ENCODE results near the gene TSPAN31.

The TSPAN31 gene

GRCh38 chr12:57750561-57751431 lies 6.0 kb downstream of the TSPAN31 start:
- H3K4me3 Mint-ChIP-seq: peak overlapping the region; percentile 96
- no peaks in the 10 kb centered on the region for H3K9me3 Mint-ChIP-seq
- peaks cover 49% of the 10 kb centered on the region for H3K36me3 Mint-ChIP-seq (ENCODE audit: low read depth)
- no peak for ATAC-seq
- no peak for DNase-seq
- H3K27ac Mint-ChIP-seq: peak overlapping the region; percentile 96
- peaks cover 3% of the 10 kb centered on the region for H3K27me3 Mint-ChIP-seq
- peaks cover 61% of the 10 kb centered on the region for H3K4me1 Mint-ChIP-seq

- ATAC-seq (no peak), DNase-seq (no peak)
- H3K4me3 Mint-ChIP-seq: peak overlapping the region; percentile 96
- peaks cover 3% of the 10 kb centered on the region for H3K27me3 Mint-ChIP-seq
- H3K36me3 Mint-ChIP-seq (ENCODE audit: low read depth): peaks cover 43% of the 10 kb centered on the region
- H3K9me3 Mint-ChIP-seq: no peaks in the 10 kb centered on the region
- H3K27ac Mint-ChIP-seq: peak overlapping the region; percentile 96
- peaks cover 60% of the 10 kb centered on the region for H3K4me1 Mint-ChIP-seq
These were observed 6.6 kb downstream of the TSPAN31 start for GRCh38 chr12:57751432-57751787.

- Mint-ChIP-seq H3K27ac (peak within 1 kb of the TSS; percentile 96), H3K27me3 (peaks cover 3% of the 10 kb centered on the region), H3K36me3 (ENCODE audit: low read depth) (peaks cover 41% of the 10 kb centered on the region), H3K4me3 (peak within 1 kb of the TSS; percentile 96), H3K4me1 (peaks cover 65% of the 10 kb centered on the region), H3K9me3 (no peaks in the 10 kb centered on the region)
- DNase-seq: peak; percentile 98
- ATAC-seq: peak; percentile 77
These were observed 7.2 kb downstream of the TSPAN31 start, which contains the start of gene CDK4 for GRCh38 chr12:57751788-57752667. CDK4 (minus strand) TSS chr12:57752310; CDS start chr12:57751717, 593 bp downstream.

GRCh38 chr12:57752668-57753000 lies 7.8 kb downstream of the TSPAN31 start:
- H3K4me3 Mint-ChIP-seq: peak overlapping the region; percentile 96
- H3K36me3 Mint-ChIP-seq (ENCODE audit: low read depth): peaks cover 36% of the 10 kb centered on the region
- no peaks in the 10 kb centered on the region for H3K9me3 Mint-ChIP-seq
- DNase-seq: no peak
- ATAC-seq: no peak
- peaks cover 66% of the 10 kb centered on the region for H3K4me1 Mint-ChIP-seq
- peaks cover 3% of the 10 kb centered on the region for H3K27me3 Mint-ChIP-seq
- H3K27ac Mint-ChIP-seq: peak overlapping the region; percentile 96

- Mint-ChIP-seq H3K36me3 (ENCODE audit: low read depth) (peaks cover 34% of the 10 kb centered on the region), H3K27ac (peak overlapping the region; percentile 21), H3K27me3 (peaks cover 3% of the 10 kb centered on the region), H3K4me1 (peaks cover 62% of the 10 kb centered on the region), H3K9me3 (no peaks in the 10 kb centered on the region), H3K4me3 (peak overlapping the region; percentile 80)
- ATAC-seq: no peak
- no peak for DNase-seq
These were observed 9.0 kb downstream of the TSPAN31 start for GRCh38 chr12:57753756-57754337.

- Mint-ChIP-seq H3K27ac (peak within 1 kb of the TSS; percentile 21), H3K9me3 (no peaks in the 10 kb centered on the region), H3K4me1 (peaks cover 61% of the 10 kb centered on the region), H3K27me3 (peaks cover 3% of the 10 kb centered on the region), H3K4me3 (peak within 1 kb of the TSS; percentile 80), H3K36me3 (ENCODE audit: low read depth) (peaks cover 29% of the 10 kb centered on the region)
- peak; percentile 84 for DNase-seq
- ATAC-seq: peak; percentile 53
These were observed 9.8 kb downstream of the TSPAN31 start, which contains the start of gene MARCHF9 for GRCh38 chr12:57754411-57755193. MARCHF9 (plus strand) TSS chr12:57755103; CDS start chr12:57755529, 426 bp downstream.

- H3K36me3 Mint-ChIP-seq (ENCODE audit: low read depth): peaks cover 29% of the 10 kb centered on the region
- peaks cover 64% of the 10 kb centered on the region for H3K4me1 Mint-ChIP-seq
- H3K4me3 Mint-ChIP-seq: no peak overlapping the region
- no peaks in the 10 kb centered on the region for H3K9me3 Mint-ChIP-seq
- peaks cover 3% of the 10 kb centered on the region for H3K27me3 Mint-ChIP-seq
- H3K27ac Mint-ChIP-seq: no peak overlapping the region
- no peak for DNase-seq
- no peak for ATAC-seq
These were observed 10.3 kb downstream of the TSPAN31 start for GRCh38 chr12:57755194-57755453.

GRCh38 chr12:57755454-57756372 lies 10.9 kb downstream of the TSPAN31 start:
- Mint-ChIP-seq H3K36me3 (ENCODE audit: low read depth) (peaks cover 23% of the 10 kb centered on the region), H3K4me1 (peaks cover 59% of the 10 kb centered on the region), H3K4me3 (peak overlapping the region; percentile 79), H3K27ac (peak overlapping the region; percentile 65), H3K9me3 (no peaks in the 10 kb centered on the region), H3K27me3 (peaks cover 3% of the 10 kb centered on the region)
- DNase-seq: no peak
- no peak for ATAC-seq

- Mint-ChIP-seq H3K4me1 (peaks cover 50% of the 10 kb centered on the region), H3K27me3 (peaks cover 3% of the 10 kb centered on the region), H3K36me3 (ENCODE audit: low read depth) (peaks cover 18% of the 10 kb centered on the region), H3K9me3 (no peaks in the 10 kb centered on the region), H3K27ac (peak overlapping the region; percentile 65), H3K4me3 (peak overlapping the region; percentile 79)
- peak; percentile 79 for DNase-seq
- ATAC-seq: peak; percentile 48
These were observed 11.8 kb downstream of the TSPAN31 start for GRCh38 chr12:57756406-57757341.

GRCh38 chr12:57757771-57758170 lies 12.9 kb downstream of the TSPAN31 start:
- no peak for DNase-seq
- Mint-ChIP-seq H3K27me3 (no peaks in the 10 kb centered on the region), H3K4me3 (no peak overlapping the region), H3K9me3 (no peaks in the 10 kb centered on the region), H3K36me3 (ENCODE audit: low read depth) (peaks cover 19% of the 10 kb centered on the region), H3K4me1 (peaks cover 41% of the 10 kb centered on the region), H3K27ac (no peak overlapping the region)
- ATAC-seq: no peak

GRCh38 chr12:57758552-57759359 lies 13.9 kb downstream of the TSPAN31 start:
- Mint-ChIP-seq H3K9me3 (no peaks in the 10 kb centered on the region), H3K27me3 (no peaks in the 10 kb centered on the region), H3K36me3 (ENCODE audit: low read depth) (peaks cover 28% of the 10 kb centered on the region), H3K4me1 (peaks cover 34% of the 10 kb centered on the region), H3K27ac (no peak overlapping the region), H3K4me3 (no peak overlapping the region)
- ATAC-seq (no peak), DNase-seq (no peak)
